Measurements from ENCODE around the gene MYB. TPM values are rescaled to one million over a fixed set of nuclear protein-coding genes. Genes with fewer than 3 reads are reported as not detected.
"Not testable (repeated sequence)": the region's sequence is repeated elsewhere in the genome, so short reads cannot be mapped to it uniquely, and the experiment has no call there.

MYB gene
- total and polyA plus RNA-seq, 2 donors from 2014 or later: 1.3 TPM; not detected in 1

GRCh38 chr6:135147637-135148592, 33.2 kb upstream of the MYB start:
- intact Hi-C loops (cut with DNase I): no loop called here
- TF ChIP-seq, protein P1, sequence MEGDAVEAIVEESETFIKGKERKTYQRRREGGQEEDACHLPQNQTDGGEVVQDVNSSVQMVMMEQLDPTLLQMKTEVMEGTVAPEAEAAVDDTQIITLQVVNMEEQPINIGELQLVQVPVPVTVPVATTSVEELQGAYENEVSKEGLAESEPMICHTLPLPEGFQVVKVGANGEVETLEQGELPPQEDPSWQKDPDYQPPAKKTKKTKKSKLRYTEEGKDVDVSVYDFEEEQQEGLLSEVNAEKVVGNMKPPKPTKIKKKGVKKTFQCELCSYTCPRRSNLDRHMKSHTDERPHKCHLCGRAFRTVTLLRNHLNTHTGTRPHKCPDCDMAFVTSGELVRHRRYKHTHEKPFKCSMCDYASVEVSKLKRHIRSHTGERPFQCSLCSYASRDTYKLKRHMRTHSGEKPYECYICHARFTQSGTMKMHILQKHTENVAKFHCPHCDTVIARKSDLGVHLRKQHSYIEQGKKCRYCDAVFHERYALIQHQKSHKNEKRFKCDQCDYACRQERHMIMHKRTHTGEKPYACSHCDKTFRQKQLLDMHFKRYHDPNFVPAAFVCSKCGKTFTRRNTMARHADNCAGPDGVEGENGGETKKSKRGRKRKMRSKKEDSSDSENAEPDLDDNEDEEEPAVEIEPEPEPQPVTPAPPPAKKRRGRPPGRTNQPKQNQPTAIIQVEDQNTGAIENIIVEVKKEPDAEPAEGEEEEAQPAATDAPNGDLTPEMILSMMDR (IDR thresholded peaks at IDR 0.05; ENCODE audit: borderline replicate concordance, extremely low read depth, insufficient read depth): no peak
- FAIRE-seq (no peak), DNase-seq (no peak)
- H3K4me1 ChIP-seq (ENCODE audit: control insufficient read depth in 2 of 3, insufficient read depth in 2 of 3, low read depth in 1 of 3, low read length in 3 of 3): no peaks in the 10 kb centered on the region
- H3K4me3 ChIP-seq (ENCODE audit: low read length in 3 of 3): no peak overlapping the region
- no peak overlapping the region for H3K27ac ChIP-seq (ENCODE audit: low read depth in 2 of 2, low read length in 2 of 2)
- H3K9ac ChIP-seq (ENCODE audit: low read length in 3 of 3): no peak overlapping the region
- H3K36me3 ChIP-seq (ENCODE audit: control insufficient read depth in 2 of 3, insufficient read depth in 3 of 3, low read length in 3 of 3): no peaks in the 10 kb centered on the region
- H3K9me3 ChIP-seq (ENCODE audit: control insufficient read depth in 2 of 3, insufficient read depth in 1 of 3, low read length in 3 of 3): no peaks in the 10 kb centered on the region
- no peaks in the 10 kb centered on the region for H3K27me3 ChIP-seq (ENCODE audit: control insufficient read depth, insufficient read depth, low read length)

DNA sequence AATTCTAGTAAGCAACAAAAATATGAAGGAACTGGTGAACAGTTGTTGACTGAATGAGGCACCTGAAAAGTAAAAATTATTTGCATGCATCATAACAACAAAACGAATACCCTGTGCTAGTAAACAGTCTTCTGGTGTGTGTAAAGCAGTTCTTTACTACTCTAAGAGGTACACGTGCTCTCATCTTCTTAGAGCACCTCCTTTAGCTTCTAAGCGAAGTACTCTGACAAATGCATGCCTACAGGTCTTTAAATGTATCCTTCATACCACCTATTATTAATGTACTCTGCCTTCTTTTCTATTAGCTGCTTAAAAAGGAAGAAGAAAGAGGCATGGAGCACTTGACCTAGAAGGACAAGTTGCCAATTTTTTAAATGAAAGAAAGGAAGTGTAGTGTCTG, 32.2 kb upstream of the MYB start:
- Histone ChIP-seq H3K4me1 (ENCODE audit: control insufficient read depth in 2 of 3, insufficient read depth in 2 of 3, low read depth in 1 of 3, low read length in 3 of 3) (no peaks in the 10 kb centered on the region), H3K27ac (ENCODE audit: low read depth in 2 of 2, low read length in 2 of 2) (no peak overlapping the region), H3K4me3 (ENCODE audit: low read length in 3 of 3) (no peak overlapping the region), H3K27me3 (ENCODE audit: control insufficient read depth, insufficient read depth, low read length) (no peaks in the 10 kb centered on the region), H3K36me3 (ENCODE audit: control insufficient read depth in 2 of 3, insufficient read depth in 3 of 3, low read length in 3 of 3) (no peaks in the 10 kb centered on the region), H3K9me3 (ENCODE audit: control insufficient read depth in 2 of 3, insufficient read depth in 1 of 3, low read length in 3 of 3) (no peaks in the 10 kb centered on the region), H3K9ac (ENCODE audit: low read length in 3 of 3) (no peak overlapping the region)
- intact Hi-C loops (cut with DNase I): no loop called here
- TF ChIP-seq, protein P1 (IDR thresholded peaks at IDR 0.05; ENCODE audit: borderline replicate concordance, extremely low read depth, insufficient read depth): no peak
- DNase-seq (no peak), FAIRE-seq (no peak)

- H3K4me3 ChIP-seq (ENCODE audit: low read length in 3 of 3): no peak overlapping the region
- no peaks in the 10 kb centered on the region for H3K9me3 ChIP-seq (ENCODE audit: control insufficient read depth in 2 of 3, insufficient read depth in 1 of 3, low read length in 3 of 3)
- no peak overlapping the region for H3K9ac ChIP-seq (ENCODE audit: low read length in 3 of 3)
- FAIRE-seq: no peak
- TF ChIP-seq, protein P1 (IDR thresholded peaks at IDR 0.05; ENCODE audit: borderline replicate concordance, extremely low read depth, insufficient read depth): no peak
- H3K36me3 ChIP-seq (ENCODE audit: control insufficient read depth in 2 of 3, insufficient read depth in 3 of 3, low read length in 3 of 3): no peaks in the 10 kb centered on the region
- no peak overlapping the region for H3K27ac ChIP-seq (ENCODE audit: low read depth in 2 of 2, low read length in 2 of 2)
- intact Hi-C loops (cut with DNase I): no loop called here
- no peaks in the 10 kb centered on the region for H3K4me1 ChIP-seq (ENCODE audit: control insufficient read depth in 2 of 3, insufficient read depth in 2 of 3, low read depth in 1 of 3, low read length in 3 of 3)
- no peaks in the 10 kb centered on the region for H3K27me3 ChIP-seq (ENCODE audit: control insufficient read depth, insufficient read depth, low read length)
- no peak for DNase-seq
Observed at GRCh38 chr6:135149376-135149775, 31.7 kb upstream of the MYB start.

- H3K27me3 ChIP-seq (ENCODE audit: control insufficient read depth, insufficient read depth, low read length); H3K27ac ChIP-seq (ENCODE audit: low read depth in 2 of 2, low read length in 2 of 2); FAIRE-seq; H3K36me3 ChIP-seq (ENCODE audit: control insufficient read depth in 2 of 3, insufficient read depth in 3 of 3, low read length in 3 of 3); H3K4me1 ChIP-seq (ENCODE audit: control insufficient read depth in 2 of 3, insufficient read depth in 2 of 3, low read depth in 1 of 3, low read length in 3 of 3); H3K9ac ChIP-seq (ENCODE audit: low read length in 3 of 3); intact Hi-C loops (cut with DNase I); DNase-seq; H3K4me3 ChIP-seq (ENCODE audit: low read length in 3 of 3); H3K9me3 ChIP-seq (ENCODE audit: control insufficient read depth in 2 of 3, insufficient read depth in 1 of 3, low read length in 3 of 3): not testable (repeated sequence)
Observed at GRCh38 chr6:135150481-135150880, 30.6 kb upstream of the MYB start.

DNA sequence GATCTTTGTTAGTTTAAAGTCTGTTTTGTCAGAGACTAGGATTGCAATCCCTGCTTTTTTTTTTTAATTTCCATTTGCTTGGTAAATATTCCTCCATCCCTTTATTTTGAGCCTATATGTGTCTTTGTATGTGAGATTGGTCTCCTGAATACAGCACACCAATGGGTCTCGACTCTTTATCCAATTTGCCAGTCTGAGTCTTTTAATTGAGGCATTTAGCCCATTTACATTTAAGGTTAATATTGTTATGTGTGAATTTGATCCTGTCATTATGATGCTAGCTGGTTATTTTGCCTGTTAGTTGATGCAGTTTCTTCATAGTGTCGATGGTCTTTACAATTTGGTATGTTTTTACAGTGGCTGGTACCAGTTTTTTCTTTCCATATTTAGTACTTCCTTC, 27.0 kb upstream of the MYB start:
- DNase-seq; H3K27ac ChIP-seq (ENCODE audit: low read depth in 2 of 2, low read length in 2 of 2); H3K9me3 ChIP-seq (ENCODE audit: control insufficient read depth in 2 of 3, insufficient read depth in 1 of 3, low read length in 3 of 3); H3K4me3 ChIP-seq (ENCODE audit: low read length in 3 of 3); H3K27me3 ChIP-seq (ENCODE audit: control insufficient read depth, insufficient read depth, low read length); H3K36me3 ChIP-seq (ENCODE audit: control insufficient read depth in 2 of 3, insufficient read depth in 3 of 3, low read length in 3 of 3); H3K9ac ChIP-seq (ENCODE audit: low read length in 3 of 3); intact Hi-C loops (cut with DNase I); FAIRE-seq; H3K4me1 ChIP-seq (ENCODE audit: control insufficient read depth in 2 of 3, insufficient read depth in 2 of 3, low read depth in 1 of 3, low read length in 3 of 3): not testable (repeated sequence)
